Mucosa of stomach (tissue), 1 donor: Measurements from ENCODE around the gene PLA2G12A.

ENCODE experiments used
- H3K27me3 ChIP-seq: one replicate; pipeline ENCODE4 v1.7.0; 2013; ENCODE audit warnings: mild to moderate bottlenecking, low read length; ENCODE audit not compliant: control insufficient read depth, insufficient read depth
- H3K36me3 ChIP-seq: one replicate; pipeline ENCODE4 v1.7.0; 2013; ENCODE audit warnings: low read length; ENCODE audit not compliant: control insufficient read depth, insufficient read depth
- H3K4me1 ChIP-seq: one replicate; pipeline ENCODE4 v1.7.0; 2013; ENCODE audit warnings: mild to moderate bottlenecking, low read length; ENCODE audit not compliant: control insufficient read depth, insufficient read depth
- H3K4me3 ChIP-seq: one replicate; pipeline ENCODE4 v1.7.0; 2013; ENCODE audit warnings: low read length
- H3K9ac ChIP-seq: one replicate; pipeline ENCODE4 v1.7.0; 2013; ENCODE audit warnings: mild to moderate bottlenecking, low read length, moderate library complexity
- H3K9me3 ChIP-seq: one replicate; pipeline ENCODE4 v1.7.0; 2013; ENCODE audit warnings: mild to moderate bottlenecking, low read length, moderate library complexity; ENCODE audit not compliant: control insufficient read depth
- donor health status: Pancreatic carcinoma.

Gene PLA2G12A

GRCh38 chr4:109746728-109747127, 16.9 kb upstream of the PLA2G12A start:
- Histone ChIP-seq H3K27me3 (no peaks in the 10 kb centered on the region), H3K4me3 (no peak overlapping the region), H3K4me1 (no peaks in the 10 kb centered on the region), H3K9me3 (no peaks in the 10 kb centered on the region), H3K9ac (no peak overlapping the region), H3K36me3 (no peaks in the 10 kb centered on the region)

- Histone ChIP-seq H3K27me3 (no peaks in the 10 kb centered on the region), H3K36me3 (no peaks in the 10 kb centered on the region), H3K4me3 (no peak overlapping the region), H3K9ac (no peak overlapping the region), H3K4me1 (no peaks in the 10 kb centered on the region), H3K9me3 (no peaks in the 10 kb centered on the region)
Observed at GRCh38 chr4:109745830-109746229, 16.0 kb upstream of the PLA2G12A start.

- Histone ChIP-seq H3K36me3 (no peaks in the 10 kb centered on the region), H3K4me3 (no peak overlapping the region), H3K4me1 (no peaks in the 10 kb centered on the region), H3K27me3 (no peaks in the 10 kb centered on the region), H3K9me3 (no peaks in the 10 kb centered on the region), H3K9ac (no peak overlapping the region)
Observed at GRCh38 chr4:109739547-109739946, 9.7 kb upstream of the PLA2G12A start.

GRCh38 chr4:109738104-109738872, 8.4 kb upstream of the PLA2G12A start:
- H3K4me1 ChIP-seq = no peaks in the 10 kb centered on the region
- H3K9ac ChIP-seq = no peak overlapping the region
- H3K4me3 ChIP-seq = no peak overlapping the region
- H3K9me3 ChIP-seq = no peaks in the 10 kb centered on the region
- H3K27me3 ChIP-seq = no peaks in the 10 kb centered on the region
- no peaks in the 10 kb centered on the region for H3K36me3 ChIP-seq

GRCh38 chr4:109735566-109736365, 5.9 kb upstream of the PLA2G12A start:
- Histone ChIP-seq H3K27me3 (no peaks in the 10 kb centered on the region), H3K9me3 (no peaks in the 10 kb centered on the region), H3K36me3 (no peaks in the 10 kb centered on the region), H3K4me3 (no peak overlapping the region), H3K4me1 (no peaks in the 10 kb centered on the region), H3K9ac (no peak overlapping the region)

- no peaks in the 10 kb centered on the region for H3K27me3 ChIP-seq
- H3K4me3 ChIP-seq = no peak overlapping the region
- H3K9ac ChIP-seq = no peak overlapping the region
- H3K4me1 ChIP-seq = no peaks in the 10 kb centered on the region
- H3K9me3 ChIP-seq = no peaks in the 10 kb centered on the region
- no peaks in the 10 kb centered on the region for H3K36me3 ChIP-seq
Observed at GRCh38 chr4:109733728-109734127, 3.9 kb upstream of the PLA2G12A start.

GRCh38 chr4:109730619-109731545, 1.0 kb upstream of the PLA2G12A start:
- H3K27me3 ChIP-seq = no peaks in the 10 kb centered on the region

GRCh38 chr4:109729117-109729717, 653 bp downstream of the PLA2G12A start:
- Histone ChIP-seq H3K36me3 (no peaks in the 10 kb centered on the region), H3K9me3 (no peaks in the 10 kb centered on the region), H3K9ac (peak overlapping the region; percentile 78), H3K4me3 (peak overlapping the region; percentile 75), H3K4me1 (no peaks in the 10 kb centered on the region), H3K27me3 (no peaks in the 10 kb centered on the region)

More at GRCh38 chr4:109730619-109731545, 1.0 kb upstream of the PLA2G12A start:
- H3K36me3 ChIP-seq = no peaks in the 10 kb centered on the region
- peak overlapping the region; percentile 87 for H3K9ac ChIP-seq
- H3K9me3 ChIP-seq = no peaks in the 10 kb centered on the region
- no peaks in the 10 kb centered on the region for H3K4me1 ChIP-seq
- H3K4me3 ChIP-seq = peak overlapping the region; percentile 97

GRCh38 chr4:109728385-109728784, 1.5 kb downstream of the PLA2G12A start:
- Histone ChIP-seq H3K36me3 (no peaks in the 10 kb centered on the region), H3K9me3 (no peaks in the 10 kb centered on the region), H3K4me3 (peak overlapping the region; percentile 75), H3K27me3 (no peaks in the 10 kb centered on the region), H3K4me1 (no peaks in the 10 kb centered on the region), H3K9ac (no peak overlapping the region)

- Histone ChIP-seq H3K9ac (no peak overlapping the region), H3K4me3 (no peak overlapping the region), H3K36me3 (no peaks in the 10 kb centered on the region), H3K4me1 (no peaks in the 10 kb centered on the region), H3K9me3 (no peaks in the 10 kb centered on the region), H3K27me3 (no peaks in the 10 kb centered on the region)
Observed at GRCh38 chr4:109723110-109723509, 6.8 kb downstream of the PLA2G12A start.

GRCh38 chr4:109722357-109722756, 7.5 kb downstream of the PLA2G12A start:
- Histone ChIP-seq H3K9me3 (no peaks in the 10 kb centered on the region), H3K4me3 (no peak overlapping the region), H3K4me1 (no peaks in the 10 kb centered on the region), H3K9ac (no peak overlapping the region), H3K36me3 (no peaks in the 10 kb centered on the region), H3K27me3 (no peaks in the 10 kb centered on the region)
